Endothelial cell of hepatic sinusoid (primary cell): ENCODE measurements around the gene CUL4B.
"Not testable (repeated sequence)": the region's sequence is repeated elsewhere in the genome, so short reads cannot be mapped to it uniquely, and the experiment has no call there.

ENCODE experiments used
- in situ Hi-C: cut with HindIII; loops from 2 replicates; pipeline ENCODE4 v1.10.0; 2017; ENCODE audit warnings: low sequenced_read_pairs

CUL4B gene

DNA sequence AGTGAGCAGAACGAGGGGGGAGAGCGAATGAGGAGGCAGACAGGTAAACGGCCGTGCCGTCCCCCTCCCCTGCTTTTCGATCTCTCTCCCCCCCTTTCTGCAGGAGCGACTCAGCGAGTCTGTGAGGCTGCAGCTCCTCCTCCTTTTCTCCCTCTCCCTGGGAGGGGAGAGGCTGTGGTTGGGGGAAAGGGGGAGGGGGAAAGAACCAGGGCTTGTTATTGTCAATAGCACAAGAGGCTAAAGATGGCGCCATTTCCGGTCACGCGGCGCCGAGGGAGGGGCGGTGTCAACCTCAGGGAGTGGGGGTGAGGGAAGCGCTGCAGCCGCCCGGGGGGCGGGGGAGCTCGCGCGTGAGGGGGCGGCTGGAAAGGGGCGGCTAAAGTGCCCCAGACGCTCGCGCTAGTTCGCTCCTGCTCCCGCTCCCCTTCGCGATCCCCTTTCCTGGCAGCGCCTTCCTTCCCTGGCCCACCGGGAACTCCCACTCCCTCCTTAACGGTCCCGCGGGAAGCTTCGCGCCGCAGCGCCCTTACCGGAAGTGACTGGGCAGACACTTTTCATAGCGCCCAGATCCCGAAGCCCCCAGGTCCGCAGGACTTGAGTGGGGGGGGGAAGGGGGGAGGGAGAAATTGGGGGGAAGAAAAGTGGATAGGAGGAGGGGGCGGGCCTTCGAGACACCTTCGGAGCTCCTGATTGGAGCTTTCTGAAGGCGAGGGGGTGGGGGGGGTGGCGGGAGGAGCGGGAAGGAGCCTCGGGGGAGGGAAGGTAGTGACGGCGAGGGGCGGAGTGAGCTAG is at the start of gene CUL4B:
TSS of gene CUL4B (minus strand) at position 121 of the 792 bp plus-strand sequence. CDS start 324 bp downstream, outside the sequence.
- in situ Hi-C loops, result no loop called here

DNA sequence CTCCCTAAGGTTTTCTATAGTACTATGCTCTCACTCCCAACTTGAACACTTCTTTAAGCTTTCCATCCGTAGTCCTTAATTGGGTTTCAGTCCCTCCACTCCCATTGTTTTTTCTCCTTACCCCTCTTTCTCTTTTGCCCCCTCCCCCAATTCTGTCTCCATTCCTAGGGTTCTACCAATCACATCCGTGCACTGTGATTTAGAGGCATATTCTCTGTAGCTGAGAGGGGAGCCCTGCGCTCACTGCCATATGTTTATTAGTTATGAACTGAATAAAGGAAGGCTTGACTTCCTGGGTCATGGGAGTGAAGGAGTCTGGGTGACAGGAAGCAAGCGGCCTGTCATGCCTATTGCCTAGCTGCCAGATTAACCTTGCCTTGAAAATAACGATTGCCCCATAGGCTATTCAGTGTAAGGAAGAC is 43.6 kb upstream of the CUL4B start:
- in situ Hi-C loops, result no loop called here

DNA sequence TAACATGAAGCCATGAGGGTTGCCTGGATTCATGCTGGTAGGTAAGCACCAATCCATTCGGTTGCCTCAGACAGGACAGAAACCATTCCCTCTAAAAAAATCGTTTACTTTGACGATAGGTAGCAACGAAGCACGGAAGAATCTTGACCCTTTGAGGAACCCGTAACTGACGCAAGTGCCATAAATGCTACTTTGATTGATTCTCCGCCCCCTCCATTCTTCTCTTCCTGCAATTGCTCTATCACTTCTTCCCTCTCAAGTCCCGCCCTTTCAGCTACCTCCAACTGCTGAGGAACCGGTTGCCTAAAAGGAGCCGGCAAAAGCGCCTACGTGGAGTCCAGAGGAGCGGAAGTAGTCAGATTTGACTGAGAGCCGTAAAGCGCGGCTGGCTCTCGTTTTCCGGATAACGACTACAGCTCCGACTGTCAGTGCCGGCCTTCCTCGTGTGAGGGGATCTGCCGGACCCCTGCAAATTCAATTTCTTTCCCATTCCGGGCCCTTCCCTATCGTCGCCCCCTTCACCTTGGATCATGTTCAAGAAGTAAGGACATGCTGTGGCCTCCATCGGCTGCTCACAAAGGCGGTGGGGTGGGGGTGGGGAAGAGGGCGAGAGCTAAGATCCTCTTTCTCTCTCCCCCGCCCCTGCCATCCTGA is 43.1 kb upstream of the CUL4B start, which contains the start of gene MCTS1:
TSS of gene MCTS1 (plus strand) at position 395 of the 654 bp plus-strand sequence. CDS start at position 531, 136 bp downstream.
- in situ Hi-C loops, result no loop called here

DNA sequence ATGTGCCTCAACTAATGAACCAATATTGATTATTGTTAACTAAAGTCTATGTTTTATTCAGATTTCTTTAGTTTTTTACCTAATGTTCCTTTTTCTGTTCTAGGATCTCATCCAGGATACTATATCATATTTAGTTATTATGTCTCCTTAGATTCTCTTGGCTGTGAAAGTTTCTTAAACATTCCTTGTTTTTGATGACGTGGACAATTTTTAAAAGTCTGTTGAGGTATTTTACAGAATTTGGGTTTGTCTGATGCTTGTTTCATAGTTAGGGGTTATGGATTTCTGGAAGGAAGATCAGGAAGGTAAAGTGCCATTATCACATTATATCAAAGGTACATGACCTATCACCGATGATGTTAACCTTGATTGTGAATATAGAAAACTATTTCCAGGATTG is 24.9 kb upstream of the CUL4B start:
- in situ Hi-C loops, result no loop called here

DNA sequence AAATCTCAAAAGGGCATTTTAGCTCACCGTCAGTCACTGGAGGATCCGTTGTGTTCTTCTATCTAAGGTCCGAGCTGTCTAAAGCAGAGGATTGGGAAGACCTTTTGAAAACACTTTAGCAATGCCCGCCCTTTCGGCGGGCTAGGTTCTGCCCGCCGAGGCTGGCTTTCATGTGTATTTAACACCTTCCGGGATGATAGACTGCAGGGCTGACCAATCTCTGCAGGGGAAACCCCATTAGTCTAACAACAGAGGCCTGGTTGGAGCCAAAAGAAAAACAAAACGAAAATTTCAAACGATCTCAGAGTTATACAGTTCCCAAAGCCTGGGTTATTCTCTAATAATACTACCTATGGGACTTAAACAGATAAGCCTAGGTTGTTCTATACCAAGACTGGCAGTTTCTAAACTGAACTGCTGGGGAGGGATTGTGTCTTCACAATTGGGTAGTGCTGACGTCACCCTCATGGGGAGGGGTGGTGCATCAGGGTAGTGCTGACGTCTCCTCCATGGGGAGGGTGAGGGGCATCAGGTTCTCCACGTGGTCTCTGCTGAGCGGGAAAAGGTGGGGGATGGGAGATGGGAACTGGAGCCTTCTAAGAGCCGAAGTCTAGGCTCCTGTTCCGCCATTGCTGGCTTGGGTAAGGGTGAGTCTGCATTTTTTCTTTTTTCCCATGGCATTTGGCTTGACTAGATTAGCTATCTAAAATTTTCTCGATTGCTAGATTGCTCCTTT is 14.8 kb upstream of the CUL4B start:
- in situ Hi-C loops, result no loop called here

DNA sequence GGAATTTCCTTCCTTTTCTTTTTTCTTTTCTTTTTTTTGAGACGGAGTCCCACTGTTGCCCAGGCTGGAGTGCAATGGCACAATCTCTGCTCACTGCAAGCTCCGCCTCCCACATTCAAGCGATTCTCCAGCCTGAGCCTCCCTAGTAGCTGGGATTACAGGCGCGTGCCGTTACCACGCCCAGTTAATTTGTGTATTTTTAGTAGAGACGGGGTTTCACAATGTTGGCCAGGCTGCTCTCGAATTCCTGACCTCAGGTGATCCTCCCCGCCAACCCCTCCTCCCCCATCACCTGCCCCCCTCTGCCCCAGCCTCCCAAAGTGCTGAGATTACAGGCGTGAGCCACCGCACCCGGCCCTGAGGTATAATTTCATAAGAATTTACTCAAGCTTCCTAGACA is 13.0 kb upstream of the CUL4B start:
- in situ Hi-C loops, result not testable (repeated sequence)

DNA sequence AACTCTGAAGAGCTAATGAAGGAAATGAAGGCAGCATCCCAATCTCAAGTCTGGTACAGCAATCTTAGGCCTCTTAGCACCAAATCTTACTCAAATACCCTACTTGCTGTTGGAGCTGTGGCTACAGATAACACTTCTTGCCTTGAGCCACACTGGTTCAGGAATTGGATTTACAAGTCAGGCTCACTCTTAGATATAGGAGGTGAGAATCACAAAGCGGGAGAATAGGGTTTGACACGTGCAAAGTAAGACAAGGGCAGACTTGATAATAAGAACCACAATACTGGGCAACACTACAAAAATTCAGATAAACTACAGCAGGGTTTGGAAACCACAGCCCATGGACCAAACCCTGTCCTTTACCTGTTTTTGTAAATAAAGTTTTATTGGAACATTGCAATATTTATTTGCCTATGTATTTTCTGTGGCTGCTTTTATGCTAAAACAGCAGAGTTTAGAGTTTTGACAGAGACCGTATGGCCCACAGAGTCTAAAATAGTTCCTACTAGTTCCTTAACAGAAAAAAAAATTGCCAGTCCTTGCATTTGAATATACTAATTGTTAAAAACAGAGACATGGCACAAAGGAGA is 9.3 kb upstream of the CUL4B start:
- in situ Hi-C loops, result no loop called here

DNA sequence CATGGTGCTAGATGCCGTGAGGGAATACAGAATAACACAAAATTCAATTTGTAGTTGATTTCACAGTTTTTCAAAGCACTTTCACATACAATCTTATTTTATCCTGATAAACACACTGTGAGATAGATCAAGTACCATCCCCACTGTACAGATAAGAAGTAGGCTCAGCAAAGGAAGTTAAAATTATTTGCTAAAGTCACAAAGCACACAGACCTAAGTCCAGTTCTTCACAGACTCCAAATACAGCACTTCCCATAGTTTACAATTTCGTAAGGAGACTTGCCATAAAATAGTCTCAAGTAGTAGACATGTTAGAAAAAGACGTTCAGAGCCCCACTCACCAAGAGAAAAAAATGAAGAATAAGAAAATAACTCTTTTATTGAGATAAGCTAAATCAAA is 7.8 kb upstream of the CUL4B start:
- in situ Hi-C loops, result no loop called here

DNA sequence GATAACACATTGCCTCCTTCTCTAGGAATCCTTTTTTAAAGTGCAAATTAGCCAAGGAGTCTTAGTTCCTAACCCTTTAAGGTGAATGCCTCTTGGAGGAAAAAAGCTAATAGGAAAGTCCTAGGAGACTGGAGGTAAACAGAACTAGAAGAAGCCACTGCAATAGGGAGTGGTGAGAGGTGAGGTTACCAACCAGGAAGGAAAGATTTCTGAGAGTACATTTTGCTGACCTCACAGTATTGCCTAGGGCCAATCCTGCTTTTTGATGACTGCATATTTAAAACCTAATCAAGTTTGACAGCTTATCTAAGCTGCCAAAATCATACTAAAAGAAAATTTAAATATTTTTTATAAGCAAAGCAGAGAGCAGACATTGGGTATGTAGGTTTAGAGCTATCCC is 7.3 kb upstream of the CUL4B start:
- in situ Hi-C loops, result no loop called here

DNA sequence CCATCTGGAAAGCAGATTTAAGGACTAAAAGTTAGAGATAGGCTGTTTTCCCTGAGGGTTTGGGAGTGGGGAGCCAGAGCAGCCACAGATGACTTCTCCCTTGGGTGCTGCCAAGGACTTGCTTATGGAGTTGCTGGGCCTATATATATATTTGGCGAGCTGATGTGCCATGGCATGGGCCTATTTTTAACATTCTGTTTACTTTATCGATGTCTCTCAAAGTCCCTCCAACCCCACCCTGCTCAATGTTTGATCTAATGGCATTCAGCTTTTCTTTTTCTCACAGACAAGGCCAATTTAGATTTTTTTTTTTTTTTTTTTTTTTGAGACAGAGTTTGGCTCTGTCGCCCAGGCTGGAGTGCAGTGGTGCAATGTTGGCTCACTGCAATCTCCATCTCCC is 6.1 kb upstream of the CUL4B start:
- in situ Hi-C loops, result no loop called here

DNA sequence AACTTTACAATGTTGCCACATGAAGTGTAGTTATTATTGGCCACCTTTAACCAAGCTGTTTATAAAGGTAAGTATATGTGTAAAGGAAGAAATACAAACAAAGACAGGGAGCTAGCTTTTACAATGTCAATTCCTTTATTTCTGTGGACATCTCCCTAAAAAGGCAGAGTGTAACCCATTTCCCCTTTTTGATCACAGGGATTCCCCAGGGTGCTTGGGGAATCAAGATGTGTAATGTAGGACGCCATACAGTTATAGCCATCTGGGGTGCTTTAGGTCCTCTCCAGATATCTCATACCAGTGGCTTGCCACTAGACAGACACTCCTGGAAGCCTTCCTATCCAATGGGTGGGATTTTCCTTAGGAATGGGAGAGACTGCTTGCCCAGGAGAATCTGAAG is 4.2 kb upstream of the CUL4B start:
- in situ Hi-C loops, result no loop called here

DNA sequence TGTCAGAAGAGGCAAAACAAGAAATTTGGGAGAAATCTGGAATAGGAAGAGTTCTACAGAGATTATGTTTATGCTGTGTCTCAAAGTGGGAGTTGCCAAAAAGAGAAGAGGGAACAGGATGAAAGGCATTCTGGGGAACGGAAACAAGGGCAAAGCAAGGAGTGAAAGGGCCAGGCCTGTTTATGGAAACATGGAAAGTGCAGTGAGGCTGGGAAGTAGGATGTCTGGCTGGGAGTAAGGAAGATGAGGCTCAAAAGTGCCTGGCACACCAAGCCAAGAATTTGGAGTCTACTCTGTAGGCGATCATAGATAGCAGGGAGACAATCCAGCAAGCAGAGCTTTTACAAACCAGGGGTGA is 1.8 kb upstream of the CUL4B start:
- in situ Hi-C loops, result no loop called here

DNA sequence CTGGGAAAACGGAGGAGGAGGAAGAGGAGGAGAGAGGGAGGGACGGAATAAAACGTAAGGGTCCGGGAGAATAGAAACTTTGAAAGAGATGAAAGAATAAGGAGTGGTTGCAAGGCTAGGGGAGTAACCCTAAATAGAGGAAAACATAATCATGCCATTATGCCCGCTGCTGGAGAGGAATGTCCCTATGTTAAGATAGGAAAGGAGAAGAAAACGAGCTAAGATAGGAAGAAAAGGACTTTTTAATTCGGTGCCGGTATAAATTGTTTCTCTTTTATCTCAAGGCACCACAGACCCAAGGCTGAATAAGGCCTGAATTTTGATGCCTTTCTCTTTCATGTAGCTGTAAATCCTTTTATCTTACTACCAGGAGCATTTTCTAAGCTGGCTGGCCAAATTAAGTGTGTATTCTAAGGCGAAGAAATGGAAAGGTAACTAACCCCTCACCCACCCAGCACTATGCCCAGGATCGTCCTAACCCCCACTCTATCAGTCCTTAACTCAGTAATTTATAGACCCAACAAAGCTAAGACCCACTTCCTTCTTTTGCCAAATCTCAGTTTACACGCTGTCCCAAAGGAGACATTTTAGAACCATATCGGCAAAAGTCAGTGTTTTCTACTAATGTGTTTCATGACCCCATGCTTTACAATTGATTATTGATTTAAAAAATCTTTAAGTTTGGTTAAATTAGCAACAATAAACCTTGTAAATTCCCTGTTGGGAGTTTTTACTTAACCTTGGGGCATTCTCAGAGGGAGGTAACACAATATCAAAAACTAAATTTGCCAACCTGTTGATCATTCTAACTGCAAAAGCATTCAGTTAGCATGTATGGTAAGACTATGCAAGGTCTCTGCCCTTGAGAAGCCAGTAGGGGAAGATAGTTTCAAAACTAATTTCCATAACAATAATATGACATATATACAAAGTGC is 1.1 kb upstream of the CUL4B start:
- in situ Hi-C loops, result no loop called here

DNA sequence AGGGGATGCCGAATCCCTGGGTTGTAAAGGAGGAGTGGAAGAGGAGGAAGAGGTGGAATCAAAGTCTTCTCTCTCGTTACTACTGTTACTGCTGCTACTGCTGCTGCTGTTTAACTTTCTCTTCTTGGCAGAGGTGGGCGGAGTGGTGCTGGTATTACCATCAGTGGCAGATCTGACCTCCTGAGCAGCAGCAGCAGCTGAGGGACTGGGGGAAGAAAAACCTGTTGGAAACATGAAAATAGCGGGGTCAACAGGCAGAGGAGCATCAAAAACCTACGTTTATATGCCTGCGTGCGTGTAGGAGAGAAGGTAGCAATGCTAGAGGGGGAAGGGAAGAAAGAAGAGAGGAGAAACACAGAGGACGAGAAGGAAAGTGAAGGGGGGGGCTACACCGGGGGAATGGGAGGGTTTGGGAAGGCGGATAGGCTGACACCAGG is 339 bp downstream of the CUL4B start:
- in situ Hi-C loops, result no loop called here

DNA sequence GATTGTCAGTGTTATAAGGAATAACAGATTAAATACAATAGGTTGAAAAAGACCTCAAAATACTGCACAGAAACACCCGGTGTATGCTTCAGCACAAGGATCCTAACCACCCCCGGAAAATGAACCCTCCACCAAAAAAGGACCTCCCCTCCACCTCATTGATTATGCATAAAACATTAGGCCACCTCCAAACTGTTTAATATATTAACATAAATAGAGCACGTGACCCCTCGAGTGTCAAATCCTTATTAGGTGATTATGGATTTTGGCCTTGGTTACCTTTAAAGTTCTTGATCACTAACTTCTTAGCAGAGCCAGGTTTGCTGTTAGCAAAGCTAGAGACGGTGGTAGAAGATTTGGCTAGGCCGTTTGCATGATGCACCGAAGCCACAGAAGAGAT is 958 bp downstream of the CUL4B start:
- in situ Hi-C loops, result no loop called here

DNA sequence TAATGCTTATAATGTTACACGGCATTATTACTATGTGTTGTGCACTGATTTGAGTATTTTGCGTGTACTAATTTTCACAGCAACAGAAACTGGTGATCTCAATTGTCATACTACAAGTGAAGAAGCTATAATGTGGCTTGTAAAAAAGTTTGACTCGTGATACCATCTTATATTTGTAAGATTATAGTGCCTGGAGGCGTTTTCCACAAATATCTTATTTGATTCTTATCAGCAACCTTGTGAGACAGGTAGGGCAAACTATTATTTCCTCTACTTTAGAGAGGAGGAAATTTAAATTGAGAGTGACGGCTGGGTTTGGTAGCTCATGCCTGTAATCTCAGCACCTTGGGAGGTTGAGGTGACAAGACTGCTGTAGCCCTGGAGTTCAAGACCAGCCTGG is 4.5 kb downstream of the CUL4B start:
- in situ Hi-C loops, result no loop called here

DNA sequence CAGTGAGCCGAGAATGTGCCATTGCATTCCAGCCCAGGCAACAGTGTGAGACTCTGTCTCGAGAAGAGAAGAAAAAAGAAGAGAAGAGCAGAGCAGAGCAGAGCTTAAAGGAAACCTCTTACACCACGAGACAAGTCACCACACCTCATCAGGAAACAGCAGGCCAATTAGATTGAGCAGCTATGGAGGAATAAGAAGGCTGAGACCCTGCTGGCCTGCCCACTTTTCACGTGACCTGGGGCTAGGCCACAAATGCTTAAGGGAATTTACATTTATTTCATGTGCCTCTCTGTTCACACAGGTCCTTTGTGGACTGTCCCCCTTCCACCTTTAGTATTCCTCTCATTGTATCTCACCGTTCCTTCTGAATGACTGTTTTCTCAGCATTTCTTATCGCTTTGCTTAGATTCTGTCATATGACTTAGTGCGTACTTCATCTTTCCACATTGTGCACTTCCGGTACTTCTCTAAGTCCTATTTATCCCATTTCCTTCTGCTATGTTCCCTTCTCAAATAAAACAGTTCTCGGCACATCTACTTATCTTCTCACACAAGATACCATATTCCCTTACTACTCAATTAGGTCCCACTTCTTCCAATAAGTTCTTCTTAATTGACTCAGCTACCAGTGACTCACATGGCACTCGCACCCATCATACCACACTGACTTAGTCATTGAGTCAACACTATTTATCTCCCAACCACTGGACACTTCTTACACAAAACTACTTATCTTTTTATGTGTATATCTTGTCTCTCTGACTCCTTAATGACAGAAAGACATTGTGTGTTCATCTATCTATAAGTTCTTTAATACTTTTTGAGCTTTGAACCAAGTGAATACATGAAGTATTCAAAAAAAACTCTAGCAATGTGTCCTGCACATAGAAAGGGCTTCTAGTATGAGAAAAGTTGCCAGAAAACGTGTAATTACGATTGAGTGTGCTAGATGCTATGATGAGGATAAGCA is 11.0 kb downstream of the CUL4B start:
- in situ Hi-C loops, result no loop called here

DNA sequence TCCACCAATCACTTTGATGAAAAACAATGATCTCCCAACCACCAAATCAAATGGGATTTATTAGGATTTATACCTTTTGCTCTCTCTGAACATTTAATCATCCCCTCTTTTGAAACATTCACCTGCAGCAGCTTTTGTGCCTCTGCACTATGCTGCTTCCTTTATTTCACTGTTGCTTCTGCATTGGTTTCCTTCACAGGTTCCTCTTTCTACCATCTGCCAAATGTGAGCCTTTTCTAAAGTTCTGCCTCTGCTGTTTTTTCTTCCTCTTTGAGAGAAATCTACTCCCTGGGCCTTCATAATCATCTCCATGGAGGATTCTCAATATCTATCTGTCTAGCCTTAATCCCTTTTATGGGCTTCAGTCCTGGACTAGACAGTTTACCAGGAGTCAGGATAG is 24.7 kb downstream of the CUL4B start:
- in situ Hi-C loops, result no loop called here
